ENCODE measurements around the gene CTNNA3. TPM values are rescaled to one million over a fixed set of nuclear protein-coding genes. Genes with fewer than 3 reads are reported as not detected.

The CTNNA3 gene
- total RNA-seq, 1 experiment from 2014 or later: not detected

DNA sequence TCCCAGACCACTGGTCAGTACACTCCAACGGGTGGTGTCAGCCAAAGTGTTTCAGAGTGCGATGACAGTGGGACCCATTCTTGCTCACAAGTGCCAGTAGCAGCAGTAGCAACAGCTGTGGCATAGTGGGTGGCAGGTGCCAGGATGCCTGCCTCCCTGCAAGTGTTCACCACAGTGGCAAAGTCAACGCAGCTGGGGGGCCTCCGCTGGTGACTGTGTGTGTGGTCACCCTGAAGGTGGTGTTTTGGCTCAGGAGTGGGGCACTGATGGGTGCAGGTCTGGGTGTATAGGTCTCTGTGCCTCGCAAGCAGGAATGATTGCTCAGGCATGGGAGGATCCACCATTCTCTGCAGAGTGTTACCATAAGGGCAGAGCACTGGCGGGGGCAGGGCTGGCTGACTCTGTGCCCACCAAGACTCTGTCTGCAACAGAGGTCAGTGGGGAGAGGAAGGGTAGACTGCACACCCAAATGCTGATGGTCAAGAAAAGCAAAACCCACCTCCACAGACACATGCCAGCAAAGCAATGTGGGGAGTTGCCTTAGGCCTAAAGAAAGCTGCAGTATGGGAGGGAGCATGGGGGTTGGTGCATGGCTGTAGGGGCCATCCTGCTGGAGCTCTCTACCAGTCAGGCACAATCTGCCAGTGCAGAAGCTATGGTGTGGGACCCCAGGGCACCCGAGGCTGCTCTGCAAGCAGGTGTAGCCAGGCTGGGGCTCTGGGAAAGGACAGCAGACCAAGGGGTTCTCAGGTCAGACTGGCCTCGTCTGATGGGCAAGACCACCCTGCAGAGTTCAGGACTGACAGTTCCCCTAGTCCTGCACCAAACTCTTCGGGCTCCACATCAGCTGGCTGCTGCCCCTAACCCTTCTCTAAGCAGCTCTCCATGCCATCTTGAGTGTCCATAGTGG, 368.1 kb downstream of the CTNNA3 start:
- 0 out of 2 replicates have a peak, but pooled peaks cover 3% of the 10 kb centered on the region for H3K9me3 ChIP-seq (ENCODE audit: low read length)
- H3K79me2 ChIP-seq (ENCODE audit: low read length): no peaks in the 10 kb centered on the region
- H3K4me2 ChIP-seq (ENCODE audit: low read depth, low read length, poor library complexity, severe bottlenecking): no peak overlapping the region
- no peaks in the 10 kb centered on the region for H4K20me1 ChIP-seq (ENCODE audit: insufficient read depth, low read depth, low read length)
- DNase-seq: no peak
- H3K9me2 ChIP-seq (replicated peaks; ENCODE audit: insufficient read depth, low read length): no peaks in the 10 kb centered on the region
- H3K4me3 ChIP-seq (ENCODE audit: low read length): no peak overlapping the region
- no peaks in the 10 kb centered on the region for H3K4me1 ChIP-seq (ENCODE audit: low read length)
- H2AFZ ChIP-seq (ENCODE audit: low read length): no peak overlapping the region
- no peaks in the 10 kb centered on the region for H3K36me3 ChIP-seq (ENCODE audit: insufficient read depth, low read length)
- H3K27me3 ChIP-seq (ENCODE audit: low read length): no peaks in the 10 kb centered on the region
- no peak overlapping the region for H3K27ac ChIP-seq (ENCODE audit: low read length)
- H3K9ac ChIP-seq (ENCODE audit: low read length): no peak overlapping the region

DNA sequence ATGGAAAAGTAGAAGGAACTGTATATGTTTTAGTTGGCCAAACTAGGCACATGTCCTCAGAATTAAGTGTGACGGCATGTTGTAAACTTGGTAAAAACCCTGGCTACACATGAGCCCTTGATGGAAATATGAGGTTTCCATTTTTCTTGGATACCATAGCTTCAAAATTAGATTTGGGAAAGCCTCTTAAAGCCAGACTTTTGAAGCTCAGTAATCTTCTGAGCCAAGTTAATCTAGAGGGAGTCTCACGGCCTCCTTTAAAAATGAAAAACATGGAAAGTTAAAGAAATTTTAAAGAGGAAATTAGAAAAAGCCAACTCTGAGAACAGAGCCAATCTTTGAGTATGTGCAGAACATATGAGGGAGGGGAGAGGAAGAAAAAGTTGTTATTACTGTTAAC, 376.0 kb downstream of the CTNNA3 start:
- H3K4me3 ChIP-seq (ENCODE audit: low read length): no peak overlapping the region
- DNase-seq: no peak
- no peak overlapping the region for H3K4me2 ChIP-seq (ENCODE audit: low read depth, low read length, poor library complexity, severe bottlenecking)
- H2AFZ ChIP-seq (ENCODE audit: low read length): no peak overlapping the region
- 0 out of 2 replicates have a peak, but pooled peaks cover 3% of the 10 kb centered on the region for H3K9me3 ChIP-seq (ENCODE audit: low read length)
- H3K79me2 ChIP-seq (ENCODE audit: low read length): no peaks in the 10 kb centered on the region
- no peaks in the 10 kb centered on the region for H3K36me3 ChIP-seq (ENCODE audit: insufficient read depth, low read length)
- H3K4me1 ChIP-seq (ENCODE audit: low read length): no peaks in the 10 kb centered on the region
- H3K27ac ChIP-seq (ENCODE audit: low read length): no peak overlapping the region
- no peaks in the 10 kb centered on the region for H4K20me1 ChIP-seq (ENCODE audit: insufficient read depth, low read depth, low read length)
- no peaks in the 10 kb centered on the region for H3K9me2 ChIP-seq (replicated peaks; ENCODE audit: insufficient read depth, low read length)
- no peak overlapping the region for H3K9ac ChIP-seq (ENCODE audit: low read length)
- H3K27me3 ChIP-seq (ENCODE audit: low read length): no peaks in the 10 kb centered on the region

DNA sequence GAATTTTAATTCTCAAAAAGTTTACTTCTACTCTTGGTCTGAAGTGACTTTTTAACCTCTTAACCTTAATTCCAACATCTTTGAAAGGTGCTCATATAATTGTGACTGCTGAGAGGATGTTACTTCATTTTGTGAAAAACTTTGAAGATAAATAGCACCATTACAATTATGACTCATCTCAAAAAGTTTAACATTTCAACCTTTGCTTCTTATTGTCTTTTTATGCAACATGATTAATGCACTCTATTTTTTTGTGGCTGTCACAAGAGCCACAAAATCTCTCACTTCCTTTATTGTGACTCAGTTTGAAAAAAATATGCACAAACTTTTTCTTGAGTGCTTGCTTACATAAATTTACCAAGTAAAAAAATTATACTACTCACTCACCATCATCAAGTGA, 387.1 kb downstream of the CTNNA3 start:
- H3K4me2 ChIP-seq (ENCODE audit: low read depth, low read length, poor library complexity, severe bottlenecking): no peak overlapping the region
- H3K36me3 ChIP-seq (ENCODE audit: insufficient read depth, low read length): no peaks in the 10 kb centered on the region
- H3K9me3 ChIP-seq (ENCODE audit: low read length): no peaks in the 10 kb centered on the region
- DNase-seq: no peak
- H3K27ac ChIP-seq (ENCODE audit: low read length): no peak overlapping the region
- H3K9ac ChIP-seq (ENCODE audit: low read length): no peak overlapping the region
- no peak overlapping the region for H3K4me3 ChIP-seq (ENCODE audit: low read length)
- no peaks in the 10 kb centered on the region for H3K9me2 ChIP-seq (replicated peaks; ENCODE audit: insufficient read depth, low read length)
- no peaks in the 10 kb centered on the region for H3K4me1 ChIP-seq (ENCODE audit: low read length)
- no peaks in the 10 kb centered on the region for H3K27me3 ChIP-seq (ENCODE audit: low read length)
- H2AFZ ChIP-seq (ENCODE audit: low read length): no peak overlapping the region
- H4K20me1 ChIP-seq (ENCODE audit: insufficient read depth, low read depth, low read length): no peaks in the 10 kb centered on the region
- no peaks in the 10 kb centered on the region for H3K79me2 ChIP-seq (ENCODE audit: low read length)

DNA sequence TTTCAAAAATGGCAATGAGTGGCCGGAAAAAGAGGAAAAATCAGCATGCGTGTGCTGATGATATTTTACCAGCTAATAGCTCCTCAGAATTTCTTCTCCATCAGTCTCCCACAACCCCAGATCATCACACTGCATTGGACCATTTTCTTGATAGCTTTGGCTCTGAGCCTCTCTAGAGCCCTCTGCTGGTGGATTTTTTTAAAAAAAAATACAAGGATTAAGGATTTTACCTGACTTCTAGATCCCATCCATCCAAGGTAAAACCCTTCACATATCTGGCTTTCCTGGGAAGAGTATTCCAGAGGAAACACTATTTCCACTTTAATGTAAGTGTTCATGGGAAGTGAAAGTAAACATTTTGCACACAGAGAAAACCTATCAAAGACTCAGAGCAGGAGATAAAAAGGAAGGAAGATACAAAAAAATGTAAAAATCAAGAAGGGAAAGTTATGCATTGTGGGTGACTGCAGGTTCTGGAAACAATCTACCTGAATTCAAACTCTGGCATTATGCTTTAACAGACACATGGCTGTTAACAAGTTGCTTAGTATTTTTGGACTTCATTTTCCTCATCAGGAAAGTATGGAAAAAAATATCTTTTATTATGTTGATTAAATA, 389.3 kb downstream of the CTNNA3 start:
- H3K4me3 ChIP-seq (ENCODE audit: low read length): no peak overlapping the region
- no peaks in the 10 kb centered on the region for H4K20me1 ChIP-seq (ENCODE audit: insufficient read depth, low read depth, low read length)
- H3K9me3 ChIP-seq (ENCODE audit: low read length): no peaks in the 10 kb centered on the region
- no peak overlapping the region for H3K27ac ChIP-seq (ENCODE audit: low read length)
- H3K9ac ChIP-seq (ENCODE audit: low read length): no peak overlapping the region
- no peaks in the 10 kb centered on the region for H3K79me2 ChIP-seq (ENCODE audit: low read length)
- no peaks in the 10 kb centered on the region for H3K36me3 ChIP-seq (ENCODE audit: insufficient read depth, low read length)
- H3K9me2 ChIP-seq (replicated peaks; ENCODE audit: insufficient read depth, low read length): no peaks in the 10 kb centered on the region
- peak; percentile 69 for DNase-seq
- no peaks in the 10 kb centered on the region for H3K27me3 ChIP-seq (ENCODE audit: low read length)
- no peak overlapping the region for H2AFZ ChIP-seq (ENCODE audit: low read length)
- H3K4me1 ChIP-seq (ENCODE audit: low read length): no peaks in the 10 kb centered on the region
- H3K4me2 ChIP-seq (ENCODE audit: low read depth, low read length, poor library complexity, severe bottlenecking): no peak overlapping the region

GRCh38 chr10:67302701-67303100, 393.3 kb downstream of the CTNNA3 start:
- H3K79me2 ChIP-seq (ENCODE audit: low read length): no peaks in the 10 kb centered on the region
- H3K4me1 ChIP-seq (ENCODE audit: low read length): no peaks in the 10 kb centered on the region
- H3K27me3 ChIP-seq (ENCODE audit: low read length): no peaks in the 10 kb centered on the region
- H2AFZ ChIP-seq (ENCODE audit: low read length): no peak overlapping the region
- no peak overlapping the region for H3K4me3 ChIP-seq (ENCODE audit: low read length)
- no peak overlapping the region for H3K9ac ChIP-seq (ENCODE audit: low read length)
- H3K9me3 ChIP-seq (ENCODE audit: low read length): no peaks in the 10 kb centered on the region
- H3K36me3 ChIP-seq (ENCODE audit: insufficient read depth, low read length): no peaks in the 10 kb centered on the region
- no peak overlapping the region for H3K27ac ChIP-seq (ENCODE audit: low read length)
- H3K4me2 ChIP-seq (ENCODE audit: low read depth, low read length, poor library complexity, severe bottlenecking): no peak overlapping the region
- H4K20me1 ChIP-seq (ENCODE audit: insufficient read depth, low read depth, low read length): no peaks in the 10 kb centered on the region
- no peaks in the 10 kb centered on the region for H3K9me2 ChIP-seq (replicated peaks; ENCODE audit: insufficient read depth, low read length)
- no peak for DNase-seq

- Histone ChIP-seq H3K9ac (ENCODE audit: low read length) (no peak overlapping the region), H3K79me2 (ENCODE audit: low read length) (no peaks in the 10 kb centered on the region), H4K20me1 (ENCODE audit: insufficient read depth, low read depth, low read length) (no peaks in the 10 kb centered on the region), H3K9me2 (replicated peaks; ENCODE audit: insufficient read depth, low read length) (no peaks in the 10 kb centered on the region), H3K27ac (ENCODE audit: low read length) (no peak overlapping the region), H3K4me2 (ENCODE audit: low read depth, low read length, poor library complexity, severe bottlenecking) (no peak overlapping the region), H3K9me3 (ENCODE audit: low read length) (no peaks in the 10 kb centered on the region), H2AFZ (ENCODE audit: low read length) (no peak overlapping the region), H3K4me1 (ENCODE audit: low read length) (no peaks in the 10 kb centered on the region), H3K36me3 (ENCODE audit: insufficient read depth, low read length) (no peaks in the 10 kb centered on the region), H3K27me3 (ENCODE audit: low read length) (no peaks in the 10 kb centered on the region), H3K4me3 (ENCODE audit: low read length) (no peak overlapping the region)
- DNase-seq: no peak
Observed at GRCh38 chr10:67299761-67300160, 396.2 kb downstream of the CTNNA3 start.

GRCh38 chr10:67297637-67298181, 398.3 kb downstream of the CTNNA3 start:
- Histone ChIP-seq H3K9me3 (ENCODE audit: low read length) (no peaks in the 10 kb centered on the region), H2AFZ (ENCODE audit: low read length) (no peak overlapping the region), H3K4me3 (ENCODE audit: low read length) (no peak overlapping the region), H3K27ac (ENCODE audit: low read length) (no peak overlapping the region), H3K4me2 (ENCODE audit: low read depth, low read length, poor library complexity, severe bottlenecking) (no peak overlapping the region), H3K9ac (ENCODE audit: low read length) (no peak overlapping the region), H3K27me3 (ENCODE audit: low read length) (no peaks in the 10 kb centered on the region), H3K4me1 (ENCODE audit: low read length) (no peaks in the 10 kb centered on the region), H3K79me2 (ENCODE audit: low read length) (no peaks in the 10 kb centered on the region), H3K9me2 (replicated peaks; ENCODE audit: insufficient read depth, low read length) (no peaks in the 10 kb centered on the region), H3K36me3 (ENCODE audit: insufficient read depth, low read length) (no peaks in the 10 kb centered on the region), H4K20me1 (ENCODE audit: insufficient read depth, low read depth, low read length) (no peaks in the 10 kb centered on the region)
- no peak for DNase-seq

GRCh38 chr10:67296926-67297325, 399.1 kb downstream of the CTNNA3 start:
- no peaks in the 10 kb centered on the region for H4K20me1 ChIP-seq (ENCODE audit: insufficient read depth, low read depth, low read length)
- no peak overlapping the region for H3K27ac ChIP-seq (ENCODE audit: low read length)
- no peak overlapping the region for H3K4me3 ChIP-seq (ENCODE audit: low read length)
- H3K4me1 ChIP-seq (ENCODE audit: low read length): no peaks in the 10 kb centered on the region
- no peak overlapping the region for H3K9ac ChIP-seq (ENCODE audit: low read length)
- DNase-seq: no peak
- no peaks in the 10 kb centered on the region for H3K27me3 ChIP-seq (ENCODE audit: low read length)
- no peaks in the 10 kb centered on the region for H3K36me3 ChIP-seq (ENCODE audit: insufficient read depth, low read length)
- no peak overlapping the region for H3K4me2 ChIP-seq (ENCODE audit: low read depth, low read length, poor library complexity, severe bottlenecking)
- no peaks in the 10 kb centered on the region for H3K9me2 ChIP-seq (replicated peaks; ENCODE audit: insufficient read depth, low read length)
- H2AFZ ChIP-seq (ENCODE audit: low read length): no peak overlapping the region
- no peaks in the 10 kb centered on the region for H3K79me2 ChIP-seq (ENCODE audit: low read length)
- H3K9me3 ChIP-seq (ENCODE audit: low read length): no peaks in the 10 kb centered on the region

Measured in Karpas-422 (cell line).